HL-60/S4 treated with phorbol 12-myristate 13-acetate at 8.2 ng/mL for 4 days and 3 days (cell line): Measurements from ENCODE around the gene EFCAB11.

ENCODE experiments used
- in situ Hi-C: fragments of 300-500 bp; cut with MboI; formaldehyde crosslinking; loops from 2 replicates; pipeline ENCODE4 v1.15.0; 2022; ENCODE audit warnings: low sequenced_read_pairs

EFCAB11 gene

GRCh38 chr14:89958966-89959365 lies 4.4 kb upstream of the EFCAB11 start:
- in situ Hi-C loops, result no loop called here

GRCh38 chr14:89957791-89958190 lies 3.3 kb upstream of the EFCAB11 start:
- in situ Hi-C loops, result no loop called here

GRCh38 chr14:89957376-89957775 lies 2.8 kb upstream of the EFCAB11 start:
- in situ Hi-C loops, result no loop called here

- in situ Hi-C loops, result no loop called here
These were observed 2.1 kb upstream of the EFCAB11 start for GRCh38 chr14:89956661-89957009.

- in situ Hi-C loops, result no loop called here
These were observed 1.5 kb upstream of the EFCAB11 start, which contains the start of gene TDP1 for GRCh38 chr14:89955745-89956660. Gene TDP1 (plus strand): TSS chr14:89955927. CDS start chr14:89963115, 7,188 bp downstream.

- in situ Hi-C loops, result no loop called here
These were observed 653 bp upstream of the EFCAB11 start for GRCh38 chr14:89955022-89955744.

GRCh38 chr14:89953602-89954001 lies 928 bp downstream of the EFCAB11 start:
- in situ Hi-C loops, result no loop called here

- in situ Hi-C loops, result no loop called here
These were observed 2.0 kb downstream of the EFCAB11 start for GRCh38 chr14:89952576-89952975.

- in situ Hi-C loops, result no loop called here
These were observed 7.2 kb downstream of the EFCAB11 start for GRCh38 chr14:89947344-89947743.

- in situ Hi-C loops, result no loop called here
These were observed 12.6 kb downstream of the EFCAB11 start for GRCh38 chr14:89941830-89942377.

GRCh38 chr14:89936654-89937185 lies 17.8 kb downstream of the EFCAB11 start:
- in situ Hi-C loops, result no loop called here

- in situ Hi-C loops, result no loop called here
These were observed 21.5 kb downstream of the EFCAB11 start for GRCh38 chr14:89933002-89933401.

GRCh38 chr14:89927186-89927865 lies 27.2 kb downstream of the EFCAB11 start:
- in situ Hi-C loops, result no loop called here

- in situ Hi-C loops, result no loop called here
These were observed 27.8 kb downstream of the EFCAB11 start for GRCh38 chr14:89926694-89927093.

GRCh38 chr14:89924268-89924667 lies 30.3 kb downstream of the EFCAB11 start:
- in situ Hi-C loops, result loop anchor here (25.0 kb wide), 1 partner anchor 762 kb away; no protein-coding TSS in a partner anchor

GRCh38 chr14:89922031-89922907 lies 32.3 kb downstream of the EFCAB11 start:
- in situ Hi-C loops, result loop anchor here (25.0 kb wide), 1 partner anchor 760 kb away; no protein-coding TSS in a partner anchor

GRCh38 chr14:89921346-89921745 lies 33.2 kb downstream of the EFCAB11 start:
- in situ Hi-C loops, result loop anchor here (25.0 kb wide), 1 partner anchor 759 kb away; no protein-coding TSS in a partner anchor

GRCh38 chr14:89920056-89920455 lies 34.5 kb downstream of the EFCAB11 start:
- in situ Hi-C loops, result loop anchor here (25.0 kb wide), 1 partner anchor 758 kb away; no protein-coding TSS in a partner anchor

- in situ Hi-C loops, result loop anchor here (10.0 to 25.0 kb wide), 2 partner anchors 756 to 874 kb away; no protein-coding TSS in a partner anchor
These were observed 35.8 kb downstream of the EFCAB11 start for GRCh38 chr14:89918721-89919120.
